GM12878 (cell line): ENCODE measurements around the gene DNAJC18. TPM values are rescaled to one million over a fixed set of nuclear protein-coding genes. Genes with fewer than 3 reads are reported as not detected.

Source experiments
- ATF7 ChIP-seq: fragments of 450-650 bp; IDR thresholded peaks from 2 replicates; pipeline ENCODE4 v1.6.1; 2016; ENCODE audit warnings: low read depth, mild to moderate bottlenecking
- CBFB ChIP-seq: IDR thresholded peaks from 2 replicates; pipeline ENCODE4 v1.6.1; 2016; ENCODE audit warnings: antibody characterized with exemption, low read depth
- CHD2 ChIP-seq: IDR thresholded peaks from 2 replicates; pipeline ENCODE4 v1.6.1; 2011; ENCODE audit warnings: low read depth, low read length, improper control_type of control experiment, borderline replicate concordance
- ESRRA ChIP-seq: IDR thresholded peaks from 2 replicates; pipeline ENCODE4 v1.6.1; 2012; ENCODE audit warnings: mild to moderate bottlenecking, low read length, improper control_type of control experiment
- GABPA ChIP-seq: IDR thresholded peaks from 2 replicates; pipeline ENCODE4 v1.6.1; 2014; ENCODE audit warnings: antibody characterized with exemption, low read depth, mild to moderate bottlenecking, inconsistent platforms
- GATAD2B ChIP-seq: fragments of 450-650 bp; conservative IDR thresholded peaks from 2 replicates; pipeline ENCODE4 v1.6.1; 2017; ENCODE audit warnings: low read depth, mild to moderate bottlenecking, moderate library complexity
- IKZF2 ChIP-seq, 2 experiments: fragments of 450-650 bp; IDR thresholded peaks; 2 replicates each; pipeline ENCODE4 v1.6.1; 2017; ENCODE audit warnings: mild to moderate bottlenecking in 2 of 2, moderate library complexity in 2 of 2
- KAT2A ChIP-seq: conservative IDR thresholded peaks from 2 replicates; pipeline ENCODE4 v1.6.1; 2011; ENCODE audit warnings: low read depth, low read length; ENCODE audit not compliant: control insufficient read depth
- MLLT1 ChIP-seq: fragments of 450-650 bp; IDR thresholded peaks from 2 replicates; pipeline ENCODE4 v1.6.1; 2016; ENCODE audit warnings: mild to moderate bottlenecking
- MTA2 ChIP-seq: fragments of 450-650 bp; IDR thresholded peaks from 2 replicates; pipeline ENCODE4 v1.6.1; 2016; ENCODE audit warnings: low read depth, mild to moderate bottlenecking, moderate library complexity
- NFIC ChIP-seq: IDR thresholded peaks from 2 replicates; pipeline ENCODE4 v1.6.1; 2012; ENCODE audit warnings: low read depth, mild to moderate bottlenecking, inconsistent platforms, low read length, moderate library complexity
- NFXL1 ChIP-seq: fragments of 450-650 bp; IDR thresholded peaks from 2 replicates; pipeline ENCODE4 v1.6.1; 2017; ENCODE audit warnings: antibody characterized with exemption, mild to moderate bottlenecking, borderline replicate concordance
- NR2C2 ChIP-seq: IDR thresholded peaks from 2 replicates; pipeline ENCODE4 v1.6.1; 2011; ENCODE audit warnings: borderline replicate concordance, low read depth; ENCODE audit not compliant: control insufficient read depth, insufficient read length
- NR2F1 ChIP-seq: fragments of 450-650 bp; conservative IDR thresholded peaks from 2 replicates; pipeline ENCODE4 v1.6.1; 2017; ENCODE audit warnings: mild to moderate bottlenecking
- PBX3 ChIP-seq: IDR thresholded peaks from 2 replicates; pipeline ENCODE4 v1.6.1; 2011; ENCODE audit warnings: mild to moderate bottlenecking, low read depth, low read length, moderate library complexity; ENCODE audit not compliant: insufficient replicate concordance
- SIX5 ChIP-seq: IDR thresholded peaks from 2 replicates; pipeline ENCODE4 v1.6.1; 2011; ENCODE audit warnings: mild to moderate bottlenecking, low read depth, low read length, moderate library complexity; ENCODE audit not compliant: severe bottlenecking
- STAT3 ChIP-seq: IDR thresholded peaks from 2 replicates; pipeline ENCODE4 v1.6.1; 2011; ENCODE audit warnings: low read depth, low read length, improper control_type of control experiment
- TAF1 ChIP-seq: IDR thresholded peaks from 2 replicates; pipeline ENCODE4 v1.6.1; 2011; ENCODE audit warnings: mild to moderate bottlenecking, low read depth, low read length, borderline replicate concordance
- YY1 ChIP-seq: IDR thresholded peaks from 2 replicates; pipeline ENCODE4 v1.6.1; 2011; ENCODE audit warnings: low read depth, mild to moderate bottlenecking, low read length
- ZNF207 ChIP-seq: fragments of 450-650 bp; IDR thresholded peaks from 2 replicates; pipeline ENCODE4 v1.6.1; 2014; ENCODE audit warnings: antibody characterized with exemption, mild to moderate bottlenecking, borderline replicate concordance
- ZNF592 ChIP-seq: fragments of 450-650 bp; IDR thresholded peaks from 2 replicates; pipeline ENCODE4 v1.6.1; 2017; ENCODE audit warnings: mild to moderate bottlenecking, moderate library complexity
- ZNF622 ChIP-seq: fragments of 450-650 bp; IDR thresholded peaks from 2 replicates; pipeline ENCODE4 v1.6.1; 2017; ENCODE audit warnings: mild to moderate bottlenecking, inconsistent platforms
- ZZZ3 ChIP-seq: IDR thresholded peaks from 2 replicates; pipeline ENCODE4 v1.6.1; 2011; ENCODE audit warnings: low read depth; ENCODE audit not compliant: control insufficient read depth, insufficient read length
- polyA plus RNA-seq, 11 experiments: library from polyadenylated mRNA; depleted of rRNA in 4 of 11; unstranded in 6 of 11; stranded (reverse) in 5 of 11; fragments of >200 nt; fragmentation: Nextera tagmentation in 4 of 11; fragmentation: Illumina TruSeq in 1 of 11; extraction: Ambion mirVana in 4 of 11; extraction: Trizol in 1 of 11; gene quantifications; 1 replicate in 1 of 11; 2 replicates in 10 of 11; pipeline versions ENCODE4 v1.2.1 to v1.2.3, GENCODE V29; 2011 to 2016; ENCODE audit warnings: inconsistent platforms in 2 of 11, missing spikeins in 2 of 11, low read depth in 1 of 11
- total RNA-seq, 4 experiments: library from RNA; depleted of rRNA in 3 of 4; stranded (reverse); fragments of >200 nt in 3 of 4; fragmentation: Illumina TruSeq in 1 of 4; extraction: Trizol in 1 of 4; gene quantifications; 2 replicates each; pipeline versions ENCODE4 v1.2.1 to v1.2.3, GENCODE V29; 2013 to 2021

DNAJC18 gene
- total and polyA plus RNA-seq, 10 of the 15 experiments (the other 5 are each of a cell fraction or from before 2014, with no cell fraction given): 6.4 to 26.7 (median 17.7) TPM

GRCh38 chr5:139453683-139454567 is 14.6 kb upstream of the DNAJC18 start (continued):
- TF ChIP-seq MLLT1 (peak; percentile 98), ZNF622 (no peak), IKZF2 (IDR thresholded peaks at IDR 0.05) (peak; percentile 90 to 94), CHD2 (no peak), YY1 (no peak; the same call in 1 of the 2 replicates), CBFB (peak; percentile 56; the same call in 1 of the 2 replicates), ESRRA (no peak), ZZZ3 (no peak), ZNF207 (no peak), NR2F1 (peak; percentile 51), NFIC (peak; percentile 57; the same call in 1 of the 2 replicates), TAF1 (no peak), GABPA (no peak), NFXL1 (no peak), ZNF592 (no peak), SIX5 (no peak), NR2C2 (no peak), ATF7 (peak; percentile 99), PBX3 (no peak), MTA2 (peak; percentile 90), STAT3 (no peak), GATAD2B (0 out of 2 replicates have a peak, but pooled peaks have one; percentile 55), KAT2A (no peak)
